Fibroblast of peridontal ligament (primary cell): ENCODE measurements around the gene SOX4.

Experiments
- DNase-seq: peaks from one replicate; pipeline ENCODE4 v3.0.0-alpha.2; 2010; ENCODE audit errors: extremely low read depth

The SOX4 gene

DNA sequence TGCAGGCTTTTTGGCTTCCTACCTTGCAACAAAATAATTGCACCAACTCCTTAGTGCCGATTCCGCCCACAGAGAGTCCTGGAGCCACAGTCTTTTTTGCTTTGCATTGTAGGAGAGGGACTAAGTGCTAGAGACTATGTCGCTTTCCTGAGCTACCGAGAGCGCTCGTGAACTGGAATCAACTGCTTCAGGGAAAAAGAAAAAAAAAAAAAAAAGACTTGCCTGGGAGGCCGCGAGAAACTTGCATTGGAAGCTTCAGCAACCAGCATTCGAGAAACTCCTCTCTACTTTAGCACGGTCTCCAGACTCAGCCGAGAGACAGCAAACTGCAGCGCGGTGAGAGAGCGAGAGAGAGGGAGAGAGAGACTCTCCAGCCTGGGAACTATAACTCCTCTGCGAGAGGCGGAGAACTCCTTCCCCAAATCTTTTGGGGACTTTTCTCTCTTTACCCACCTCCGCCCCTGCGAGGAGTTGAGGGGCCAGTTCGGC lies 420 bp downstream of the SOX4 start:
- peak; percentile 73 for DNase-seq

DNA sequence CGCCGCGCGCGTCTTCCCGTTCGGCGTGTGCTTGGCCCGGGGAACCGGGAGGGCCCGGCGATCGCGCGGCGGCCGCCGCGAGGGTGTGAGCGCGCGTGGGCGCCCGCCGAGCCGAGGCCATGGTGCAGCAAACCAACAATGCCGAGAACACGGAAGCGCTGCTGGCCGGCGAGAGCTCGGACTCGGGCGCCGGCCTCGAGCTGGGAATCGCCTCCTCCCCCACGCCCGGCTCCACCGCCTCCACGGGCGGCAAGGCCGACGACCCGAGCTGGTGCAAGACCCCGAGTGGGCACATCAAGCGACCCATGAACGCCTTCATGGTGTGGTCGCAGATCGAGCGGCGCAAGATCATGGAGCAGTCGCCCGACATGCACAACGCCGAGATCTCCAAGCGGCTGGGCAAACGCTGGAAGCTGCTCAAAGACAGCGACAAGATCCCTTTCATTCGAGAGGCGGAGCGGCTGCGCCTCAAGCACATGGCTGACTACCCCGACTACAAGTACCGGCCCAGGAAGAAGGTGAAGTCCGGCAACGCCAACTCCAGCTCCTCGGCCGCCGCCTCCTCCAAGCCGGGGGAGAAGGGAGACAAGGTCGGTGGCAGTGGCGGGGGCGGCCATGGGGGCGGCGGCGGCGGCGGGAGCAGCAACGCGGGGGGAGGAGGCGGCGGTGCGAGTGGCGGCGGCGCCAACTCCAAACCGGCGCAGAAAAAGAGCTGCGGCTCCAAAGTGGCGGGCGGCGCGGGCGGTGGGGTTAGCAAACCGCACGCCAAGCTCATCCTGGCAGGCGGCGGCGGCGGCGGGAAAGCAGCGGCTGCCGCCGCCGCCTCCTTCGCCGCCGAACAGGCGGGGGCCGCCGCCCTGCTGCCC lies 1.1 kb downstream of the SOX4 start:
- peak; percentile 57 for DNase-seq

DNA sequence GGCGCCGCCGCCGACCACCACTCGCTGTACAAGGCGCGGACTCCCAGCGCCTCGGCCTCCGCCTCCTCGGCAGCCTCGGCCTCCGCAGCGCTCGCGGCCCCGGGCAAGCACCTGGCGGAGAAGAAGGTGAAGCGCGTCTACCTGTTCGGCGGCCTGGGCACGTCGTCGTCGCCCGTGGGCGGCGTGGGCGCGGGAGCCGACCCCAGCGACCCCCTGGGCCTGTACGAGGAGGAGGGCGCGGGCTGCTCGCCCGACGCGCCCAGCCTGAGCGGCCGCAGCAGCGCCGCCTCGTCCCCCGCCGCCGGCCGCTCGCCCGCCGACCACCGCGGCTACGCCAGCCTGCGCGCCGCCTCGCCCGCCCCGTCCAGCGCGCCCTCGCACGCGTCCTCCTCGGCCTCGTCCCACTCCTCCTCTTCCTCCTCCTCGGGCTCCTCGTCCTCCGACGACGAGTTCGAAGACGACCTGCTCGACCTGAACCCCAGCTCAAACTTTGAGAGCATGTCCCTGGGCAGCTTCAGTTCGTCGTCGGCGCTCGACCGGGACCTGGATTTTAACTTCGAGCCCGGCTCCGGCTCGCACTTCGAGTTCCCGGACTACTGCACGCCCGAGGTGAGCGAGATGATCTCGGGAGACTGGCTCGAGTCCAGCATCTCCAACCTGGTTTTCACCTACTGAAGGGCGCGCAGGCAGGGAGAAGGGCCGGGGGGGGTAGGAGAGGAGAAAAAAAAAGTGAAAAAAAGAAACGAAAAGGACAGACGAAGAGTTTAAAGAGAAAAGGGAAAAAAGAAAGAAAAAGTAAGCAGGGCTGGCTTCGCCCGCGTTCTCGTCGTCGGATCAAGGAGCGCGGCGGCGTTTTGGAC lies 2.0 kb downstream of the SOX4 start:
- no peak for DNase-seq

DNA sequence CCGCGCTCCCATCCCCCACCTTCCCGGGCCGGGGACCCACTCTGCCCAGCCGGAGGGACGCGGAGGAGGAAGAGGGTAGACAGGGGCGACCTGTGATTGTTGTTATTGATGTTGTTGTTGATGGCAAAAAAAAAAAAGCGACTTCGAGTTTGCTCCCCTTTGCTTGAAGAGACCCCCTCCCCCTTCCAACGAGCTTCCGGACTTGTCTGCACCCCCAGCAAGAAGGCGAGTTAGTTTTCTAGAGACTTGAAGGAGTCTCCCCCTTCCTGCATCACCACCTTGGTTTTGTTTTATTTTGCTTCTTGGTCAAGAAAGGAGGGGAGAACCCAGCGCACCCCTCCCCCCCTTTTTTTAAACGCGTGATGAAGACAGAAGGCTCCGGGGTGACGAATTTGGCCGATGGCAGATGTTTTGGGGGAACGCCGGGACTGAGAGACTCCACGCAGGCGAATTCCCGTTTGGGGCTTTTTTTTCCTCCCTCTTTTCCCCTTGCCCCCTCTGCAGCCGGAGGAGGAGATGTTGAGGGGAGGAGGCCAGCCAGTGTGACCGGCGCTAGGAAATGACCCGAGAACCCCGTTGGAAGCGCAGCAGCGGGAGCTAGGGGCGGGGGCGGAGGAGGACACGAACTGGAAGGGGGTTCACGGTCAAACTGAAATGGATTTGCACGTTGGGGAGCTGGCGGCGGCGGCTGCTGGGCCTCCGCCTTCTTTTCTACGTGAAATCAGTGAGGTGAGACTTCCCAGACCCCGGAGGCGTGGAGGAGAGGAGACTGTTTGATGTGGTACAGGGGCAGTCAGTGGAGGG lies 2.8 kb downstream of the SOX4 start:
- DNase-seq, result peak; percentile 45

DNA sequence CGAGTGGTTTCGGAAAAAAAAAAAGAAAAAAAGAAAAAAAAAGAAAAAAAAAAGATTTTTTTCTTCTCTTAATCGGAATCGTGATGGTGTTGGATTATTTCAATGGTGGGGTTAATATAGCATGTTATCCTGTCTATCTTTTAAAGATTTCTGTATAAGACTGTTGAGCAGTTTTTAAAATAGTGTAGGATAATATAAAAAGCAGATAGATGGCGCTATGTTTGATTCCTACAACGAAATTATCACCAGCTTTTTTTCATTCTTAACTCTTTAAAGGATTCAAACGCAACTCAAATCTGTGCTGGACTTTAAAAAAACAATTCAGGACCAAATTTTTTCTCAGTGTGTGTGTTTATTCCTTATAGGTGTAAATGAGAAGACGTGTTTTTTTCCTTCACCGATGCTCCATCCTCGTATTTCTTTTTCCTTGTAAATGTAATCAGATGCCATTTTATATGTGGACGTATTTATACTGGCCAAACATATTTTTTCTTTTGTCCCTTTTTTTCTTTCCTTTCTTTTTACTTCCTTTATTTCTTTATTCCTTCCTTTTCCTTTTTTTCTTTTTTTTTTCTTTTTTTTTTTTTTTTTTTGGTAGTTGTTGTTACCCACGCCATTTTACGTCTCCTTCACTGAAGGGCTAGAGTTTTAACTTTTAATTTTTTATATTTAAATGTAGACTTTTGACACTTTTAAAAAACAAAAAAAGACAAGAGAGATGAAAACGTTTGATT lies 3.6 kb downstream of the SOX4 start:
- peak; percentile 79 for DNase-seq

DNA sequence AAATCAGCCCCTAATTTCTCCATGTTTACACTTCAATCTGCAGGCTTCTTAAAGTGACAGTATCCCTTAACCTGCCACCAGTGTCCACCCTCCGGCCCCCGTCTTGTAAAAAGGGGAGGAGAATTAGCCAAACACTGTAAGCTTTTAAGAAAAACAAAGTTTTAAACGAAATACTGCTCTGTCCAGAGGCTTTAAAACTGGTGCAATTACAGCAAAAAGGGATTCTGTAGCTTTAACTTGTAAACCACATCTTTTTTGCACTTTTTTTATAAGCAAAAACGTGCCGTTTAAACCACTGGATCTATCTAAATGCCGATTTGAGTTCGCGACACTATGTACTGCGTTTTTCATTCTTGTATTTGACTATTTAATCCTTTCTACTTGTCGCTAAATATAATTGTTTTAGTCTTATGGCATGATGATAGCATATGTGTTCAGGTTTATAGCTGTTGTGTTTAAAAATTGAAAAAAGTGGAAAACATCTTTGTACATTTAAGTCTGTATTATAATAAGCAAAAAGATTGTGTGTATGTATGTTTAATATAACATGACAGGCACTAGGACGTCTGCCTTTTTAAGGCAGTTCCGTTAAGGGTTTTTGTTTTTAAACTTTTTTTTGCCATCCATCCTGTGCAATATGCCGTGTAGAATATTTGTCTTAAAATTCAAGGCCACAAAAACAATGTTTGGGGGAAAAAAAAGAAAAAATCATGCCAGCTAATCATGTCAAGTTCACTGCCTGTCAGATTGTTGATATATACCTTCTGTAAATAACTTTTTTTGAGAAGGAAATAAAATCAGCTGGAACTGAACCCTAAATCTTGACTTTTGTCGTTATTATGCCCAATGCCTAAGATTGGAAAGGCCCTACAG lies 4.5 kb downstream of the SOX4 start:
- peak; percentile 42 for DNase-seq

DNA sequence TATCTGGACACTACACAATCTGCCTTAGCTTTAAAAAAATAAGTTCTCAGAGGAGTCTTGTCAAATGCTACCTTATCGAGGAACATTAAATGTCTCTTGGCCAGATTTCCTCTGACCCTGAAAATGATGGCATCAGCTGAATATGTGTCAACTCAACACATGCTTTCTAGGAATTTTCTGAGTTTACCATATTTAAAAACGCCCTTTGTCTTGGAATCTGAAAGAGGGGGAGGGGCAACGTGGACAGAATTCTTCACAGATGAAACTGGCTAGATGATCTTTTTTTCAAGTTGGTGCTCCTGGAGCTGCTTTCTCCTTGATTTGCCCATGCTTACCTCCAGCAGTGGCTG lies 5.1 kb downstream of the SOX4 start:
- DNase-seq, result no peak

DNA sequence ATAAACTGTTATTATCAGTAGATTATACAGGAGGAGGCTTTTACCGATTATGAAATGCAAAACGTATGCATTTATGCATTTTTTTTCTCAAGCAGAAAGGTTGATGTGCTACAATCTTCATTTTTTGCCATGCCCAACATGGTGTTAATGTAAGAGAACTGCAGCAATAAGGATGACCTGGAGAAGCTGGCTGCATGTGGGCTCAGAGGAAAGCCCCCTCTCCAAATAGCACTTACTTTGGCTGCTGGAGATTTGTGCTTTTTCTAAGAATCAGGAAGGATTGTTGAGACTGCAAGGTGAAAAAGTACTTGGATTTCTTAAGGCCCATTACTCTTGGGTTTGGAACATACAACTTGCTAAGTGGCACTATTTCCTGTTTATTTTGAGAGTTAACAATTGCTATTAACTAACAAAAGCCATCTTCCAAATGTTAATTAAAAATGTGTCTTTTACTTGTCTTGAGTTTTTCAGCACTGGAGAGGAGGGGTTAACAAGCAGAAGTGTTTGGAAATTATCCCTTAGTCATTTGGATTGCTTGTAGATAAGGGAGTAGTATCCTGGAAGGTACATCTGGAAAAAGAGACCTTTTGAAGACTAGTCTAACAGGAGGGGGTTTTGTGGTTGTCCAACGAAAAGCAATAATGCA lies 5.6 kb downstream of the SOX4 start:
- no peak for DNase-seq

DNA sequence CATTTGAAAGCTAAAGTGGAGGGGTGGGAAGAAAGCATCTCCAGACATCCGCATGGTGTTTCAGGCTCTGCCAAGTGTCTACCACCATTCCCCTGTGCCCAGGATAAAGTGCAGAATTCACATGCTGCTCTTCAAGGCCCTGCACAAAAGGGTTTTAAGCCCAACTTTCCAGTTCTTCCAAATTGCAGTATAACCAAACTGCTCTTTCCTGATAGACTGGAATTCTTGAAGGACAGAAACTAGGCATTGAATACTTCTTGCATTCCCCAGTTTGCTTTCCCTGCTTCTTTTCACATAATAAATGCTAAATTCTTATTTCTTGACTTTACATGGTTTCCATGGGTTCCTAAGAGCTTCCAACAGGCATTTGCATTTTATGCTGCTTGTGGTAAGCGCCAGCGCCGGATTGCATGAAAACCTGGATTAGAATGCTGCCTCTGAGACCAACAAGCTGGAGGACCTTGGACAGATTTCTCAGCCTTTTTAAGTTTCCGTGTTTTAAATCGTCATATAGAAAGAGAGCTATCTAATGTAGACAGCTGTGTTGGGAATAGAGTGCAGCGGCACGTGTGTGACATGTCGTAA lies 7.9 kb downstream of the SOX4 start:
- no peak for DNase-seq

DNA sequence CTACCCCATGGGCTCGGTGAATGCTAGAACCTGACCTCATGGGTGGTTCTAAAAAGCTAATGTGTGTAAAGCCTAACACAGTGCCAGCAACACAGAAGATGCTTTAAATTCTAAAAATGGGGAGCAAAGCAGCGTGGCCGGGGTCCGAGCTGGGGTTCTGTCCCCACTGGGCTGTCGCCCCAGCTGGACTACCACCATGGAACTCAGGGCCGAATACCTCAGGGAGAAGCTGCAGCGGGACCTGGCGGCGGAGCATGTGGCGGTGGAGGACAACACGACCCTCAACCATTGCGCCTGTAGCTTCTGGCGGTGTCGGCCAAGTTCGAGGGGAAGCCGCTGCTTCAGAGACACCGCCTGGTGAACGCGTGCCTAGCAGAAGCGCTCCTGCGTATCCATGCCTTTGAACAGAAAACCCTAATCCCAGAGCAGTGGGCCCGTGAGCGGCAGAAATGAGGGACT lies 8.4 kb downstream of the SOX4 start:
- DNase-seq, result no peak

DNA sequence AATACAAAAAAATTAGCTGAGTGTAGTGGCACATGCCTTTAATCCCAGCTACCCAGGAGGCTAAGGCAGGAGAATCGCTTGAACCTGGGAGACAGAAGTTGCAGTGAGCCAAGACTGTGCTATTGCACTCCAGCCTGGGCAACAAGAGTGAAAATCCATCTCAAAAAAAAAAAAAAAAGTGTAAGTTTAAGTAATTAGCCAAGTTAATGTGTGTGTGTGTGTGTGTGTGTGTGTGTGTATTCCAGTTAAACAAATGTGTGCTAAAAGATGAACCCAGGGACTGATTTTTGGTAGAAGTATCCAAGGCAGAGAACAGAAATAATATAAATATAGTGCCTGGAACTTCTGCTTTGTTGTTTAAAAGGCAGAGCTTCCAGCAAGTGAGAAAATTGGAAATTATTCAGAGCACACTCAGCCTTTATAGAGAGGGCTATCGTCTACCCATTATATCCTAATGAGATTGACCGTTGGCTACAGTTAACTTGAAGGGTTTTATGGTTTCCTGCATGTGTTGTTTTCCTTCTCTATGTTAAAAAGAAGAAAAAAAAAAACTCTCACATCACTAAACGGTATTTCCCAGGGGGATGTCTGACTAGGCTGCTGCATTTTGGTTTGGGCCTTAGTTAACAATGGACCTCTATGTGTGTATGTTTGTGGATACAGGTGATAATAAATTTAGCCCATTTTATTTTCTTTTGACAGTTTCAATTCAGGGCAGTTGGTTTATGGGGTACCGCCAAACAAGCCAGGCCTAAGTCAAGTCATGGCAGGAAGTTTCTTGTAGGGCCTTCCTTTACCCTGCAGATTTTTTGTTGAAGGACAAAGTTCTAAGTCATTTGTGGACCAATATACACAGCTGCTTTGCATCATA lies 9.8 kb downstream of the SOX4 start:
- DNase-seq, result no peak

DNA sequence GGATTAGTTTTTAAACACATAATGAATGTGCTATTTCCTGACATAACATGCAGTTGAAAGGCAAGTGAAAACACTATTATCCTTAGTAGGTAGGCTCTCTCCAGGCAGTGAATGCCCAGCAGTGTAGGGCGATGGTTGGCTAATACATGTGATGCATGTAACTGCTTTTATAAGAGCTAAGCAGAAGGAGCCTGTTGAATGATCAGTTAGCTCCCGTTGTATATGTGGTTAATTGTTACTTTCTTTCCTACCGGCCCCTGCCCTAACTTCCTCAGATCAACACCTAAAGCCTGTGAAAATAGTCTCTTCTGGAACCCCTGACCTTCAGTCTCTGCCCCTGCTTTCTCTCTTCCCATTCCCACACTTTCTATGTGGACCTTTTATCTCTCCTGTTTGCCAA lies 10.5 kb downstream of the SOX4 start:
- DNase-seq, result no peak

DNA sequence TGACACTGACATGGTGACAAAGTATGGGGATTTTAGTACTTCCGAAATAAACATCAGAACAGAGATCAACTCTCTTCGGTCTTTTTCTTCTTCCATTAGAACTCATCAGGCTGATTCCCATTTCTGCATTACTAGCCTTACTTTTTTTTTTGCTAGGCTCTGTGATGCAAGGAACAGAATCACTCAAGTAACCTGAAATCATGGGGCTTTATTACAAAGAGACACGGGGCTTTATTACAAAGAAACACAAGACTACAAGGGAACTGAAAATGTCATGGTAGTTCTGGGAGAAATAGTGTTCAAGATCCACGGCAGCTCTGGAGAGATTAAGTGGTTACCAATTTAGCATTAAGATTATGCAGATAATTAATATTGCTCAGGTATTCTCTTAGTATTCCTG lies 11.6 kb downstream of the SOX4 start:
- DNase-seq, result no peak

DNA sequence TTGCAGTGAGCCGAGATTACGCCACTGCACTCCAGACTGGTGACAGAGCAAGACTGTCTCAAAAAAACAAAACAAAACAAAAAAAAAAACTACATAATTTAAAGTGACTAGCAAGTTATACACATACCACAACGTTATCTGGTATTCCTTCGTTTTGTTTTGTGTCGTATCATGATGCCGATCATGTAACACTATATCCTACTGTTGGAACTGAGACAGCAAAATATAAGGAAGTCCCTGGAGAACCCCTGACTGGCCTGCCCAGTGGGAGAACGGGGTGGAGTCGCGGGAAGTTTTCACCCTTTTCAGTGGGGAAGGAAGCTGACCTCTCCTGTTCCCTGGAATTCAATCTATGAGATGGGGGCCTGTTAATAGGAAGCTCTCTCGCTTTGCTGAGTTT lies 15.1 kb downstream of the SOX4 start:
- no peak for DNase-seq

DNA sequence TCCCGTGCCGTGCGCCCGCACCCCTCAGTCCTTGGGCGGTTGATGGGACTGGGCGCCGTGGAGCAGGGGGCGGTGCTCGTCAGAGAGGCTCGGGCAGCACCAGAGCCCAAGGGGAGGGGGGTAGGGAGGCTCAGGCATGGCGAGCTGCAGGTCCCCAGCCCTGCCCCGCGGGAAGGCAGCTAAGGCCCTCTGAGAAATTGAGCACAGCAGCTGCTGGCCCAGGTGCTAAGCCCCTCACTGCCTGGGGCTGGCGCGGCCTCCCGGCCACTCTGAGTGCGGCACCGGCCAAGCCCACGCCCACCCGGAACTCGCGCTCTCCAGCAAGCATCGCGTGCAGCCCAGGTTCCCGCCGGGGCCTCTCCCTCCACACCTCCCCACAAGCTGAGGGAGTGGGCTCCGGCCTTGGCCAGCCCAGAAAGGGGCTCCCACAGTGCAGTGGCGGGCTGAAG lies 16.4 kb downstream of the SOX4 start:
- no peak for DNase-seq

DNA sequence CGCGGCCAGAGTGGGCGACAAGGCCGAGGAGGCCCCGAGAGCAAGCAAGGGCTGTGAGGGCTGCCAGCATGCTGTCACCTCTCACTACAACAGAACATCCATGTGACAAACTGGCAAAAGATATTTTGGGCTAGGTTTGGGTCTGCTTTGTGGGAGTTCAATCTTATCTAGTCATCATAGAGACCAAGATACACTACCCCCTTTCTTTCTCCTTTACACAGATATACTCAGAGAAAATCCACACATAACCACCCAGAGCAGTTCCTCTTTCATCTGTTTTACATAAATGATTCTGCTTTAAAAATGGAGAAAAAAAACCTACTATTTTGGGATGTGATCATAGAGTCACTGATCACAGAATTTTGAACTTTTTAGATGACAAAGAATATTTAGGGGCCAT lies 16.8 kb downstream of the SOX4 start:
- DNase-seq, result no peak

DNA sequence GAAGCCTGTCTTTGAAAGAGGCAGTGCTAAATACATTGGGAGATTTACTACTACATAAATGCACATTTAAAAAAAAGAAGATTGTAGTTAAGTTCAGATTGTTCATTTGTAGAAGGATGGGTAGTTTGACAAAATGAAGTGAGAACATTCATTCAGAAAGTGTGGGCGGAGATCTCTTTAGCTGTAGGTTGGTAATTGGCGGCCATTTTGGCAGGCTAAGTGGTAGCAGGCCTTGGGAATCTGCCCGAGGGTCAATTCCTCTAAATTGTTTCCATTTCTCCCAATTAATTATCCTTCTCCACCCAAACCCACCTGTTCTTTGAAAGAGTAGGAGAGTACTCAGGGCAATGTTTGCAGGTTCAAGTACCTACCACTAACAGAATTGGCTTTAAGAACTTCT lies 17.9 kb downstream of the SOX4 start:
- no peak for DNase-seq

DNA sequence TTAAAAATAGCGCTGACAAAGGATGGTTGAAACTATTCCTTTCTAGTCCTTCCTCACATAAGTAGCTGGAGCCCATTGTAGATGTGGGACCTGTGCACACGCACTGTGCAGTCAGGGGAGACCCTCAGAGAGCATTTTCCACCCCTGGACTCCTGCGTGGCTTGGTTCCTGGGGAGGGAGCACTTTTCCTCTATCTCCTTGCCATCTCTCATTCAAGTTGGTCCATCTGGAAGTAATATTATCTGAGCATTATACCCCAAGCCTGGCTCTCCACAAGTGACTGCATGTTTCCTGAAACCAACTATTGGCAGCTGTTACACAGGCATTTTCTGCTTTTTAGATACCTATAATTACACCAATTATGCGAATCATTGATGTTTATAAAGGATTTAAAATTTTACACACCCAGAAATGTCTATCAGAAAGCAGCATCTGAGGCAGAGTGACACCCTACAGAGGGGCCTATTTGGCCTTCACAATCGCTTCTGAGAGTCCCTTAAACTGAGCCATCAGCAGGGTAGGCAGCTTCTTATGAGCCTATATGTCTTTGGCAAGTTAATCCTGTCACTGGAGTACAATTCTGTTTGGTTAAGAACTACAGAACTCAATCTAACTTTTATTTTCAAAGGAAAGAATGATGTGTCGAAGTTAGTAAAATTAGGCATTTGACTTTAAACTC lies 18.7 kb downstream of the SOX4 start:
- DNase-seq, result peak; percentile 20
